WTC11 (cell line): ENCODE results near the gene CYP24A1. TPM values are rescaled to one million over a fixed set of nuclear protein-coding genes. Genes with fewer than 3 reads are reported as not detected.

Experiments
- ATAC-seq: fragments of 200-7000 bp; cut with Tn5 transposase; 2 replicates; pipeline ENCODE4 v1.10.0; 2021; ENCODE audit warnings: mild to moderate bottlenecking, moderate library complexity
- CTCF ChIA-PET: fragments of 300-600 bp; sonication (Branson Sonifier 250); formaldehyde crosslinking; loops from one replicate; lab custom pipeline; 2021; ENCODE audit warnings: antibody characterized with exemption; lab: Charles Lee
- POLR2A ChIA-PET: fragments of 350-600 bp; sonication (Branson Sonifier 250); formaldehyde crosslinking; loops from one replicate; lab custom pipeline; 2021; ENCODE audit warnings: antibody characterized with exemption; lab: Charles Lee
- DNase-seq: peaks from one replicate; pipeline ENCODE4 v3.0.0; 2021; ENCODE audit warnings: low spot score
- H3K27ac Mint-ChIP-seq: 2 replicates; pipeline ENCODE4 v1.8.0; 2021; ENCODE audit warnings: mixed read lengths
- H3K27me3 Mint-ChIP-seq: 2 replicates; pipeline ENCODE4 v1.8.0; 2021; ENCODE audit warnings: low read depth, mild to moderate bottlenecking, moderate library complexity, mixed read lengths
- H3K36me3 Mint-ChIP-seq: 2 replicates; pipeline ENCODE4 v1.8.0; 2021; ENCODE audit warnings: mixed read lengths
- H3K4me1 Mint-ChIP-seq: 2 replicates; pipeline ENCODE4 v1.8.0; 2022; ENCODE audit warnings: mixed read lengths
- H3K4me3 Mint-ChIP-seq: 2 replicates; pipeline ENCODE4 v1.8.0; 2021; ENCODE audit warnings: mild to moderate bottlenecking, moderate library complexity, mixed read lengths
- H3K9me3 Mint-ChIP-seq: 2 replicates; pipeline ENCODE4 v1.8.0; 2021; ENCODE audit warnings: mixed read lengths
- ATF2 ChIP-seq: sonication (generic); formaldehyde crosslinking; IDR thresholded peaks from 2 replicates; pipeline ENCODE4 v1.8.1; 2022; ENCODE audit warnings: low read depth, missing genetic modification reagents, borderline replicate concordance
- FOXP1 ChIP-seq: sonication (generic); formaldehyde crosslinking; IDR thresholded peaks from 2 replicates; pipeline ENCODE4 v1.8.0; 2022; ENCODE audit warnings: missing genetic modification reagents, mild to moderate bottlenecking, moderate library complexity, borderline replicate concordance
- GABPB1 ChIP-seq: sonication (generic); formaldehyde crosslinking; IDR thresholded peaks from 2 replicates; pipeline ENCODE4 v1.8.1; 2023; ENCODE audit warnings: mild to moderate bottlenecking, missing genetic modification reagents
- GRHL2 ChIP-seq: fragments of 250-450 bp; sonication (Bioruptor Pico); IDR thresholded peaks from 2 replicates; pipeline ENCODE4 v1.8.0; 2022; ENCODE audit warnings: mild to moderate bottlenecking, moderate library complexity; ENCODE audit not compliant: insufficient replicate concordance, severe bottlenecking
- HMGA2 ChIP-seq: fragments of 250-450 bp; sonication (Bioruptor Pico); IDR thresholded peaks from 2 replicates; pipeline ENCODE4 v1.4.0; 2021; ENCODE audit warnings: mild to moderate bottlenecking, moderate library complexity
- HMGXB4 ChIP-seq: sonication (generic); formaldehyde crosslinking; IDR thresholded peaks from 2 replicates; pipeline ENCODE4 v1.8.1; 2023; ENCODE audit warnings: mild to moderate bottlenecking, moderate library complexity, missing genetic modification reagents
- JAZF1 ChIP-seq: fragments of 250-450 bp; sonication (Bioruptor Pico); IDR thresholded peaks from 2 replicates; pipeline ENCODE4 v1.9.0; 2021; ENCODE audit warnings: moderate library complexity, mild to moderate bottlenecking, inconsistent platforms
- MAX ChIP-seq: sonication (generic); formaldehyde crosslinking; IDR thresholded peaks from 2 replicates; pipeline ENCODE4 v1.8.0; 2022; ENCODE audit warnings: mild to moderate bottlenecking, missing genetic modification reagents
- NFE2L1 ChIP-seq: sonication (generic); formaldehyde crosslinking; IDR thresholded peaks from 2 replicates; pipeline ENCODE4 v1.8.1; 2023; ENCODE audit warnings: missing genetic modification reagents
- NR3C1 ChIP-seq: sonication (generic); formaldehyde crosslinking; conservative IDR thresholded peaks from 2 replicates; pipeline ENCODE4 v1.8.1; 2023; ENCODE audit warnings: low read depth, mild to moderate bottlenecking, missing genetic modification reagents
- OVOL2 ChIP-seq: fragments of 250-450 bp; sonication (Bioruptor Pico); IDR thresholded peaks from 2 replicates; pipeline ENCODE4 v1.9.0; 2021; ENCODE audit warnings: mild to moderate bottlenecking, borderline replicate concordance
- TEAD1 ChIP-seq: sonication (generic); formaldehyde crosslinking; IDR thresholded peaks from 2 replicates; pipeline ENCODE4 v1.8.0; 2022; ENCODE audit warnings: mild to moderate bottlenecking, missing genetic modification reagents
- TP53 ChIP-seq: sonication (generic); formaldehyde crosslinking; IDR thresholded peaks from 2 replicates; pipeline ENCODE4 v1.8.1; 2023; ENCODE audit warnings: mild to moderate bottlenecking, missing genetic modification reagents
- USF2 ChIP-seq: sonication (generic); formaldehyde crosslinking; IDR thresholded peaks from 2 replicates; pipeline ENCODE4 v1.8.1; 2023; ENCODE audit warnings: mild to moderate bottlenecking, missing genetic modification reagents, moderate library complexity
- ZNF121 ChIP-seq: sonication (generic); formaldehyde crosslinking; IDR thresholded peaks from 2 replicates; pipeline ENCODE4 v1.8.0; 2023; ENCODE audit warnings: missing genetic modification reagents
- ZNF138 ChIP-seq: sonication (generic); formaldehyde crosslinking; conservative IDR thresholded peaks from 2 replicates; pipeline ENCODE4 v1.8.1; 2022; ENCODE audit warnings: mild to moderate bottlenecking, moderate library complexity, missing genetic modification reagents
- ZNF263 ChIP-seq: sonication (generic); formaldehyde crosslinking; IDR thresholded peaks from 2 replicates; pipeline ENCODE4 v1.8.1; 2022; ENCODE audit warnings: low read depth, mild to moderate bottlenecking, moderate library complexity, missing genetic modification reagents
- ZNF416 ChIP-seq: fragments of 250-450 bp; sonication (Bioruptor Pico); IDR thresholded peaks from 2 replicates; pipeline ENCODE4 v1.9.0; 2021; ENCODE audit warnings: mild to moderate bottlenecking, inconsistent platforms
- ZNF425 ChIP-seq: fragments of 250-450 bp; sonication (Bioruptor Pico); conservative IDR thresholded peaks from 2 replicates; pipeline ENCODE4 v1.9.0; 2021; ENCODE audit warnings: mild to moderate bottlenecking
- ZNF671 ChIP-seq: fragments of 250-450 bp; sonication (Bioruptor Pico); IDR thresholded peaks from 2 replicates; pipeline ENCODE4 v1.8.0; 2021; ENCODE audit warnings: mild to moderate bottlenecking
- total RNA-seq: library from RNA; stranded (reverse); gene quantifications from 3 replicates; pipeline ENCODE4 v1.2.3, GENCODE V29; 2021
- TF ChIP-seq, protein P1 (sequence below): sonication (generic); formaldehyde crosslinking; IDR thresholded peaks from 2 replicates; pipeline ENCODE4 v1.8.1; 2023; ENCODE audit warnings: mild to moderate bottlenecking, missing genetic modification reagents, borderline replicate concordance
- TF ChIP-seq, protein P2 (sequence below): fragments of 250-450 bp; sonication (Bioruptor Pico); IDR thresholded peaks from 2 replicates; pipeline ENCODE4 v2.1.2; 2022; ENCODE audit warnings: mild to moderate bottlenecking, moderate library complexity

Gene CYP24A1
- total RNA-seq, 1 experiment from 2014 or later, result not detected

DNA sequence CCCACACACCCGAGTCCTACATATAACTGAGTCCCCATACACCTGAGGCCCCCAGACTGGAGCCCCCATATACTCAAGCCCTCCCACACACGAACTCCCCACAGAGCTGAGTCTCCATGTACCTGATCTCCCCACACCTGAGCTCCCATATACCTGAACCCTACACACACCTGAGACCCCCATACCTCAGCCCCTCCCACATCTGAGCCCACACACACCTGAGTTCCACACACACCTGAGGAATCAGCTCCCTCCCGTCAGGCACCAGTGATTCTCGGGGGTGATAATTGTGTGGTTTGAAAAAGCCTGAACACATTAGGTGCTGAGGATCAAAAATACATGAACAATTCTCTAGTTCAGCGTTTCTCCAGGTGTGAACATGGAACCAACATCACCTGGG is 49.5 kb upstream of the CYP24A1 start:
- no peaks in the 10 kb centered on the region for H3K27me3 Mint-ChIP-seq
- TF ChIP-seq, protein P1, sequence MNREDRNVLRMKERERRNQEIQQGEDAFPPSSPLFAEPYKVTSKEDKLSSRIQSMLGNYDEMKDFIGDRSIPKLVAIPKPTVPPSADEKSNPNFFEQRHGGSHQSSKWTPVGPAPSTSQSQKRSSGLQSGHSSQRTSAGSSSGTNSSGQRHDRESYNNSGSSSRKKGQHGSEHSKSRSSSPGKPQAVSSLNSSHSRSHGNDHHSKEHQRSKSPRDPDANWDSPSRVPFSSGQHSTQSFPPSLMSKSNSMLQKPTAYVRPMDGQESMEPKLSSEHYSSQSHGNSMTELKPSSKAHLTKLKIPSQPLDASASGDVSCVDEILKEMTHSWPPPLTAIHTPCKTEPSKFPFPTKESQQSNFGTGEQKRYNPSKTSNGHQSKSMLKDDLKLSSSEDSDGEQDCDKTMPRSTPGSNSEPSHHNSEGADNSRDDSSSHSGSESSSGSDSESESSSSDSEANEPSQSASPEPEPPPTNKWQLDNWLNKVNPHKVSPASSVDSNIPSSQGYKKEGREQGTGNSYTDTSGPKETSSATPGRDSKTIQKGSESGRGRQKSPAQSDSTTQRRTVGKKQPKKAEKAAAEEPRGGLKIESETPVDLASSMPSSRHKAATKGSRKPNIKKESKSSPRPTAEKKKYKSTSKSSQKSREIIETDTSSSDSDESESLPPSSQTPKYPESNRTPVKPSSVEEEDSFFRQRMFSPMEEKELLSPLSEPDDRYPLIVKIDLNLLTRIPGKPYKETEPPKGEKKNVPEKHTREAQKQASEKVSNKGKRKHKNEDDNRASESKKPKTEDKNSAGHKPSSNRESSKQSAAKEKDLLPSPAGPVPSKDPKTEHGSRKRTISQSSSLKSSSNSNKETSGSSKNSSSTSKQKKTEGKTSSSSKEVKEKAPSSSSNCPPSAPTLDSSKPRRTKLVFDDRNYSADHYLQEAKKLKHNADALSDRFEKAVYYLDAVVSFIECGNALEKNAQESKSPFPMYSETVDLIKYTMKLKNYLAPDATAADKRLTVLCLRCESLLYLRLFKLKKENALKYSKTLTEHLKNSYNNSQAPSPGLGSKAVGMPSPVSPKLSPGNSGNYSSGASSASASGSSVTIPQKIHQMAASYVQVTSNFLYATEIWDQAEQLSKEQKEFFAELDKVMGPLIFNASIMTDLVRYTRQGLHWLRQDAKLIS (CRISPR knock-in tag), result no peak
- TF ChIP-seq JAZF1 (CRISPR knock-in tag) (no peak), TEAD1 (no peak), TP53 (CRISPR knock-in tag) (no peak), USF2 (CRISPR knock-in tag) (no peak), FOXP1 (CRISPR knock-in tag) (no peak), GABPB1 (CRISPR knock-in tag) (no peak), ZNF138 (CRISPR knock-in tag) (no peak), NFE2L1 (CRISPR knock-in tag) (no peak)
- no peaks in the 10 kb centered on the region for H3K36me3 Mint-ChIP-seq
- CTCF ChIA-PET, result interaction anchor here (0.9 to 1.5 kb wide), 4 partner anchors 40 to 426 kb away, joined by 3 to 5 read pairs (median 4); no protein-coding TSS in a partner anchor
- POLR2A ChIA-PET, result interaction anchor here (0.9 kb wide), 1 partner anchor 212 kb away, joined by 3 read pairs; no protein-coding TSS in a partner anchor
- no peak overlapping the region for H3K27ac Mint-ChIP-seq
- DNase-seq (no peak), ATAC-seq (no peak)
- H3K4me3 Mint-ChIP-seq, result no peak overlapping the region
- peaks cover under 1% of the 10 kb centered on the region; the same call in 1 of the 2 replicates for H3K9me3 Mint-ChIP-seq
- H3K4me1 Mint-ChIP-seq, result peaks cover 34% of the 10 kb centered on the region

DNA sequence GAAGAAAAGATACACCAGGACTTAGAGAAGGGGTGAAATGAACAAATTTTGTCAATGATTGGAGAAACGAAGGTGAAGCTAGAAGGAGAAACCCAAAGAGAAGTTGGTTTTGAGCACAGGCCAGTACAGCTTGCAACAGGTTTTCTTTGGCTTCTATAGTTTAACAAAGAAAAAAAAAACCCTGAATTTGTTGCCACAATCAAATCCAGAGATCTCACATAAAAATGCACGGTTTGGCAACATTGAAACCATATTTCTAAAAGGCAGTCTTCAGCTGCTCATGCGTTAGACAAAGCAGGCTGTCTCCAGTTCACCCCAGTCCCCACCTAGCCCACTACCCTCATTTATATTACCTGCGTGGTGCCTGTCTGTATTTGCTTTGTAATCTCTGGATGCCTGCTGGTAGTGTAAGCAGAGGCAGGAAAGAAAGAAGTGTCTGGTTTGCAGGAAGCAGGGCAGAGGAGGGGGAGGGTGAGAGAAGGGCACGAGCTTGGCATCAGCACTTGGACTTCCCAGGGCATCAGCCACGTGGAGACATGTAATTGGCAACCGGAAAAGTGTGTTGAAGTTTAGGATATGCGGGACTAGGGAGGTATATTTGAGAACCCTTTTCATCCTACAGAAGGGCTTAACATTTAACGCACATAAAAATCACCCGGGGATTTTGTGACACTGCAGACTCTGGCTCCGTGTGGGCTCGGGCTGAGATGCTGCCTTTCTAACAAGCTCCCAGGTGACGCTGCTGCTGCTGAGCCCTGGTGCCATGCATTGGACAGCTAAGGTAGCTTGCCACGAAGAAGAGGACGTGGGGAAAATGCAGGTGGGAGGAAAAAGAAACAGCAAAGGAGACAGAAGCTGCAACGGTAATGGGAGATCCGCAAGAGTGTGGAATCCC is 48.5 kb upstream of the CYP24A1 start:
- CTCF ChIA-PET, result interaction anchor here (0.9 to 2.4 kb wide), 7 partner anchors 14 to 427 kb away, joined by 3 to 9 read pairs (median 4); partner anchors contain the start of gene PFDN4
- Mint-ChIP-seq H3K27me3 (no peaks in the 10 kb centered on the region), H3K9me3 (no peaks in the 10 kb centered on the region), H3K4me3 (no peak overlapping the region), H3K4me1 (peaks cover 37% of the 10 kb centered on the region), H3K36me3 (peaks cover 6% of the 10 kb centered on the region), H3K27ac (peak overlapping the region; percentile 19; the same call in 1 of the 2 replicates)
- no peak for DNase-seq
- peak; percentile 46 for ATAC-seq
- POLR2A ChIA-PET, result interaction anchor here (0.9 kb wide), 1 partner anchor 214 kb away, joined by 3 read pairs; no protein-coding TSS in a partner anchor
- no peak for TF ChIP-seq ZNF263 (CRISPR knock-in tag)
- TF ChIP-seq OVOL2, result no peak
- TF ChIP-seq NR3C1 (CRISPR knock-in tag), result no peak
- no peak for TF ChIP-seq ZNF671
- TF ChIP-seq HMGXB4 (CRISPR knock-in tag), result no peak
- TF ChIP-seq ATF2 (CRISPR knock-in tag), result no peak
- TF ChIP-seq MAX, result no peak
- TF ChIP-seq JAZF1 (CRISPR knock-in tag), result no peak
- no peak for TF ChIP-seq HMGA2
- TF ChIP-seq, protein P2, sequence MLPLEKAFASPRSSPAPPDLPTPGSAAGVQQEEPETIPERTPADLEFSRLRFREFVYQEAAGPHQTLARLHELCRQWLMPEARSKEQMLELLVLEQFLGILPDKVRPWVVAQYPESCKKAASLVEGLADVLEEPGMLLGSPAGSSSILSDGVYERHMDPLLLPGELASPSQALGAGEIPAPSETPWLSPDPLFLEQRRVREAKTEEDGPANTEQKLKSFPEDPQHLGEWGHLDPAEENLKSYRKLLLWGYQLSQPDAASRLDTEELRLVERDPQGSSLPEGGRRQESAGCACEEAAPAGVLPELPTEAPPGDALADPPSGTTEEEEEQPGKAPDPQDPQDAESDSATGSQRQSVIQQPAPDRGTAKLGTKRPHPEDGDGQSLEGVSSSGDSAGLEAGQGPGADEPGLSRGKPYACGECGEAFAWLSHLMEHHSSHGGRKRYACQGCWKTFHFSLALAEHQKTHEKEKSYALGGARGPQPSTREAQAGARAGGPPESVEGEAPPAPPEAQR (CRISPR knock-in tag), result no peak
- no peak for TF ChIP-seq ZNF425 (CRISPR knock-in tag)
- TF ChIP-seq GRHL2, result no peak
- TF ChIP-seq ZNF416 (CRISPR knock-in tag), result no peak
- no peak for TF ChIP-seq ZNF121 (CRISPR knock-in tag)
